Osteocyte (in vitro differentiated cells): ENCODE measurements around the gene TFAP2D. TPM values are rescaled to one million over a fixed set of nuclear protein-coding genes. Genes with fewer than 3 reads are reported as not detected.

ENCODE experiments used
- DNase-seq: peaks from one replicate; pipeline ENCODE4 v3.0.0; 2021; ENCODE audit warnings: mixed read lengths; ENCODE audit not compliant: unreplicated experiment; ENCODE audit errors: extremely low spot score
- H3K27ac Mint-ChIP-seq: one replicate; pipeline ENCODE4 v1.8.0; 2021; ENCODE audit warnings: mild to moderate bottlenecking, mixed read lengths; ENCODE audit not compliant: unreplicated experiment
- H3K27me3 Mint-ChIP-seq: one replicate; pipeline ENCODE4 v1.8.0; 2021; ENCODE audit warnings: mixed read lengths; ENCODE audit not compliant: unreplicated experiment
- H3K36me3 Mint-ChIP-seq: one replicate; pipeline ENCODE4 v1.8.0; 2021; ENCODE audit warnings: mixed read lengths; ENCODE audit not compliant: unreplicated experiment
- H3K4me1 Mint-ChIP-seq: one replicate; pipeline ENCODE4 v1.8.0; 2021; ENCODE audit warnings: mixed read lengths; ENCODE audit not compliant: unreplicated experiment
- H3K4me3 Mint-ChIP-seq: one replicate; pipeline ENCODE4 v1.8.0; 2021; ENCODE audit warnings: mild to moderate bottlenecking, moderate library complexity, mixed read lengths; ENCODE audit not compliant: unreplicated experiment
- H3K9me3 Mint-ChIP-seq: one replicate; pipeline ENCODE4 v1.8.0; 2021; ENCODE audit warnings: mixed read lengths; ENCODE audit not compliant: unreplicated experiment
- total RNA-seq: library from RNA; stranded (reverse); gene quantifications from 2 replicates; pipeline ENCODE4 v1.2.1, GENCODE V29; 2021
- TF ChIP-seq, protein P1 (sequence below): fragments of 200-600 bp; sonication (generic); IDR thresholded peaks from 2 replicates; pipeline ENCODE4 v1.5.0; 2021; ENCODE audit warnings: antibody characterized with exemption, mild to moderate bottlenecking, moderate library complexity

Gene TFAP2D
- total RNA-seq, 1 donor from 2014 or later = not detected

DNA sequence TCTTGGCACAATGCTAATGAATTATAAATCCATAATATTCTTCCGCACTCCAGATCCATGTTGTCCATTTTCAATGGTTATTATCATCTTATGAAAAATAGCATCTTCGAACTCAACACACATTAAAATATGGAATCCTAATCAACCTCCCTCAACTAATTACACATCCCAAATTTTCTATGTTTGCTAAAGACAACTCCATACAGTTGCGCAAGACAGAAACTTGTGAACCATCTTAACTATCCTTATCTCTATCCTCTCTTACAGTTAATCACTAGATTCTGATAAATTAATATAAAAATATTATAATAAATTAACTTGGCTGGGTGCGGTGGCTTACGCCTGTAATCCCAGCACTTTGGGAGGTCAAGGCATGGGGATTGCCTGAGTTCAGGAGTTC, 67.1 kb downstream of the TFAP2D start:
- Mint-ChIP-seq H3K9me3 (no peaks in the 10 kb centered on the region), H3K4me1 (no peaks in the 10 kb centered on the region), H3K27me3 (peaks cover 10% of the 10 kb centered on the region), H3K4me3 (no peak overlapping the region), H3K27ac (no peak overlapping the region), H3K36me3 (no peaks in the 10 kb centered on the region)
- no peak for DNase-seq
- TF ChIP-seq, protein P1, sequence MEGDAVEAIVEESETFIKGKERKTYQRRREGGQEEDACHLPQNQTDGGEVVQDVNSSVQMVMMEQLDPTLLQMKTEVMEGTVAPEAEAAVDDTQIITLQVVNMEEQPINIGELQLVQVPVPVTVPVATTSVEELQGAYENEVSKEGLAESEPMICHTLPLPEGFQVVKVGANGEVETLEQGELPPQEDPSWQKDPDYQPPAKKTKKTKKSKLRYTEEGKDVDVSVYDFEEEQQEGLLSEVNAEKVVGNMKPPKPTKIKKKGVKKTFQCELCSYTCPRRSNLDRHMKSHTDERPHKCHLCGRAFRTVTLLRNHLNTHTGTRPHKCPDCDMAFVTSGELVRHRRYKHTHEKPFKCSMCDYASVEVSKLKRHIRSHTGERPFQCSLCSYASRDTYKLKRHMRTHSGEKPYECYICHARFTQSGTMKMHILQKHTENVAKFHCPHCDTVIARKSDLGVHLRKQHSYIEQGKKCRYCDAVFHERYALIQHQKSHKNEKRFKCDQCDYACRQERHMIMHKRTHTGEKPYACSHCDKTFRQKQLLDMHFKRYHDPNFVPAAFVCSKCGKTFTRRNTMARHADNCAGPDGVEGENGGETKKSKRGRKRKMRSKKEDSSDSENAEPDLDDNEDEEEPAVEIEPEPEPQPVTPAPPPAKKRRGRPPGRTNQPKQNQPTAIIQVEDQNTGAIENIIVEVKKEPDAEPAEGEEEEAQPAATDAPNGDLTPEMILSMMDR = no peak

DNA sequence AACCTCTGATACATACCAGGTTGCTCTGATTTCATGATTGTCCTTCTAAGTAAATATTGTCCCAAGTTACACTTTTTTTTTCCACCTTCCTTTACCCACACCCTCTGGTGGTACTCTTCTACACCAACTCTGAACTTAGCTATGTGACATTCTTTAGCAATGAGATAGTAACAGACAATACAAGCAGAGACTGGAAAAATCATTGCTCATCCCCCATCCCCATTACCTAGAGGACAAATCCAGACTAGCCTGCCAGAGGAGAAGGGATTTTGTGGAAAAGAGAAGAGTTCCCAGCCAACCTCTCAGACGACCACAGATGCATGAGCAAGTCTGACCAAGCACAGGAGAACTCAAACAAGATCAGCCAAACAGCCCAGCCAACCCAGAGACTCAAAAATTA, 72.6 kb downstream of the TFAP2D start:
- Mint-ChIP-seq H3K4me3 (no peak overlapping the region), H3K36me3 (no peaks in the 10 kb centered on the region), H3K27me3 (peaks cover 28% of the 10 kb centered on the region), H3K27ac (no peak overlapping the region), H3K9me3 (no peaks in the 10 kb centered on the region), H3K4me1 (no peaks in the 10 kb centered on the region)
- DNase-seq = no peak
- TF ChIP-seq, protein P1 = no peak

DNA sequence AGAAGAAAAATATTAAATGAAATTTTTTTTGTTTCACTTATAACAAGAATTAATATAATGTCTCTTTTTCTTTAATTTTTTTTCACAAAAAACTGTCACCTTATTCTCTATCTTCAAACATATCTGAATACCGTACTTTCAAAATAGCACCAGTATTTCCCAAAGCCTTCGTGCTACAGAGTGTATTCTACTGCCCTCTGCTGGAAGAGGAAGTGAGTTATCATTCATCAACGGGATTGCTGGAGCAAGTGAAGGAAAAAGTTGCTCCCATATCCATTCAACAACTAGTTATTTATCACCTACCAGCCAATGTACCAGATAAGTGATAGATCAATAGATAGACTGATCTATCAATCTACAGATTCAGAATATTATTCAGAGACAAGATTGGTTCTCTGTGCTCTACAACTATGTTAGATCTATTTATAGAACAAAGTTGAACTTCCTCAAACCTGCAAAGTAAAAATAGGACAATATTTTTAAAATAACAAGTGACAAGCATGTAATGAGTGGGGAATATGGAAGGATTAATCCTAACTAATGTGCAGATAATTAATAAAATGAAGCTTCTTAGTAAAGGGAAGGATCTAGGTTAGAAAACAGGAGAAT, 78.7 kb downstream of the TFAP2D start:
- TF ChIP-seq, protein P1 = peak; percentile 88
- peaks cover 55% of the 10 kb centered on the region for H3K27me3 Mint-ChIP-seq
- H3K36me3 Mint-ChIP-seq = no peaks in the 10 kb centered on the region
- no peak overlapping the region for H3K4me3 Mint-ChIP-seq
- DNase-seq = no peak
- no peaks in the 10 kb centered on the region for H3K4me1 Mint-ChIP-seq
- no peak overlapping the region for H3K27ac Mint-ChIP-seq
- H3K9me3 Mint-ChIP-seq = no peaks in the 10 kb centered on the region

DNA sequence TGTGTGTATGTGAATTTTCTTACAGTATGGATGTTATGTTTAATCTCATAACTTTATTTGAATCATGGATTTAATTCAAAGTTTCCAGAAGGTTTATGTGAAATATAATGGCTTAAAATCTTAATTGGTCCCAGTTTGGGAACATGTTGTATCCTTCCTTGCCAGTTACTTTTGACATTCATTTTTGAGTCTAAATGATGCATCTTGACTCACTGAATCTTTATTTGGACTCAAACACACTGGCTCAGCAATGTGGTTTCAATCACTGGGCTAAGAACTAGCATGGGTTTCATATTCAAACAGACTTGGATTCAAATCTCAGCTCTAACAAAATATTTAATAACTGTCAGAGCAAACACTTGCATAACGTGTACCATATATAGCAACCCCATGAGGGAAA, 79.4 kb downstream of the TFAP2D start:
- DNase-seq = no peak
- no peaks in the 10 kb centered on the region for H3K9me3 Mint-ChIP-seq
- no peaks in the 10 kb centered on the region for H3K4me1 Mint-ChIP-seq
- H3K27ac Mint-ChIP-seq = no peak overlapping the region
- H3K4me3 Mint-ChIP-seq = no peak overlapping the region
- peaks cover 54% of the 10 kb centered on the region for H3K27me3 Mint-ChIP-seq
- TF ChIP-seq, protein P1 = no peak
- H3K36me3 Mint-ChIP-seq = no peaks in the 10 kb centered on the region

DNA sequence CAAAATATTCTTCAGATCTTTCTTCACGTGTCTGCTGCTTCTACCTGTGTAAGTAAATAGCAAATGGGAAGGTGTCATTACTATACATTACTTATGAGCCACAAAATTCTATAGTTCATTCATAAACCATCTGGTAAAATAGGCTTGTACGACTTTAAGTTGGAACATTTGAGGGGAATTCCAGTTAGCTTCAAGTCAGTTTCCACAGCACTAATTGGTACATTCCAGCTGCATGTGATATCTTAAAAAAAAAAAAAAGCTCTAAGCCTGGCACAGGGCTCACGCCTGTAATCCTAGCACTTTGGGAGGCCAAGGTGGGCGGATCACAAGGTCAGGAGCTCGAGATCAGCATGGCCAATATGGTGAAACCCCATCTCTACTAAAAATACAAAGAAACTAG, 82.2 kb downstream of the TFAP2D start:
- H3K36me3 Mint-ChIP-seq = no peaks in the 10 kb centered on the region
- no peak overlapping the region for H3K27ac Mint-ChIP-seq
- H3K9me3 Mint-ChIP-seq = no peaks in the 10 kb centered on the region
- DNase-seq = no peak
- no peak overlapping the region for H3K4me3 Mint-ChIP-seq
- no peaks in the 10 kb centered on the region for H3K4me1 Mint-ChIP-seq
- TF ChIP-seq, protein P1 = no peak
- H3K27me3 Mint-ChIP-seq = peaks cover 49% of the 10 kb centered on the region
